ENCODE data around the gene BTG1. TPM values are rescaled to one million over a fixed set of nuclear protein-coding genes. Genes with fewer than 3 reads are reported as not detected.

Gene BTG1
- total RNA-seq, 1 donor from 2014 or later: 63.7 TPM

DNA sequence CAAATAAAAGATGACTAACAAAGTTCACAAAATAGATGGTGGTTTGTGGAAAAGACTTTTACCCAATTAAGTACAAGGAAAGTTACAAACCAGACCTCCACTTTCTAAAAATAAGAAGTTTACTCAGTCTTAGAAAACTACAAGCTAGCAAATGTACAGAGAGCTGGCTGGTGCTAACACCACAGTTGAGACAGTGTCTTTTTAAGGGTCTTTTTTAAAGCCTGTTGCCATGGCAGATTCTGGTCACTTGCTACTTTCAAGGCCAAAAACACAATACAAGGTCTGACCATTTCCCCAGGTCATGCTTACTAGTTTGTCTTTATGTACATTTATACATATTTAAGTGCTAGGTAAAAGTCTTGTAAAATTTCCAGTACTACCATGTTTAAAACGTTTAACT, 2.4 kb downstream of the BTG1 start:
- Histone ChIP-seq H3K4me3 (ENCODE audit: insufficient read depth, low read depth, low read length) (peak overlapping the region; percentile 92), H3K79me2 (ENCODE audit: insufficient read depth, low read length) (peaks cover 71% of the 10 kb centered on the region), H3K36me3 (ENCODE audit: insufficient read depth, low read length) (peaks cover 5% of the 10 kb centered on the region), H2AFZ (ENCODE audit: low read depth, low read length) (no peak overlapping the region), H3K27ac (ENCODE audit: low read depth, low read length) (peak overlapping the region; percentile 97), H3K4me1 (ENCODE audit: insufficient read depth, low read length) (peaks cover 17% of the 10 kb centered on the region), H3K9me3 (ENCODE audit: insufficient read depth, low read depth, low read length) (no peaks in the 10 kb centered on the region), H3K9ac (ENCODE audit: low read length) (peak overlapping the region; percentile 96), H4K20me1 (ENCODE audit: insufficient read depth, low read length) (peaks cover 53% of the 10 kb centered on the region), H3K4me2 (ENCODE audit: low read length) (peak overlapping the region; percentile 87), H3K27me3 (ENCODE audit: insufficient read depth, low read length) (no peaks in the 10 kb centered on the region)
- H3K27me3 Mint-ChIP-seq (ENCODE audit: low read depth, unreplicated experiment): no peaks in the 10 kb centered on the region
- H3K27ac Mint-ChIP-seq (ENCODE audit: unreplicated experiment): peak overlapping the region; percentile 94
- peaks cover 26% of the 10 kb centered on the region for H3K4me1 Mint-ChIP-seq (ENCODE audit: low read depth, unreplicated experiment)
- H3K4me3 Mint-ChIP-seq (ENCODE audit: unreplicated experiment): peak overlapping the region; percentile 95
- peaks cover 10% of the 10 kb centered on the region for H3K36me3 Mint-ChIP-seq (ENCODE audit: low read depth, unreplicated experiment)
- no peak for DNase-seq (ENCODE audit: low read depth)
- TF ChIP-seq, protein P1, sequence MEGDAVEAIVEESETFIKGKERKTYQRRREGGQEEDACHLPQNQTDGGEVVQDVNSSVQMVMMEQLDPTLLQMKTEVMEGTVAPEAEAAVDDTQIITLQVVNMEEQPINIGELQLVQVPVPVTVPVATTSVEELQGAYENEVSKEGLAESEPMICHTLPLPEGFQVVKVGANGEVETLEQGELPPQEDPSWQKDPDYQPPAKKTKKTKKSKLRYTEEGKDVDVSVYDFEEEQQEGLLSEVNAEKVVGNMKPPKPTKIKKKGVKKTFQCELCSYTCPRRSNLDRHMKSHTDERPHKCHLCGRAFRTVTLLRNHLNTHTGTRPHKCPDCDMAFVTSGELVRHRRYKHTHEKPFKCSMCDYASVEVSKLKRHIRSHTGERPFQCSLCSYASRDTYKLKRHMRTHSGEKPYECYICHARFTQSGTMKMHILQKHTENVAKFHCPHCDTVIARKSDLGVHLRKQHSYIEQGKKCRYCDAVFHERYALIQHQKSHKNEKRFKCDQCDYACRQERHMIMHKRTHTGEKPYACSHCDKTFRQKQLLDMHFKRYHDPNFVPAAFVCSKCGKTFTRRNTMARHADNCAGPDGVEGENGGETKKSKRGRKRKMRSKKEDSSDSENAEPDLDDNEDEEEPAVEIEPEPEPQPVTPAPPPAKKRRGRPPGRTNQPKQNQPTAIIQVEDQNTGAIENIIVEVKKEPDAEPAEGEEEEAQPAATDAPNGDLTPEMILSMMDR (IDR thresholded peaks at IDR 0.05; ENCODE audit: insufficient read depth, low read depth, low read length): no peak
- no peak for TF ChIP-seq EZH2 (IDR thresholded peaks at IDR 0.05; ENCODE audit: insufficient read depth, low read length)
- FAIRE-seq: no peak
- H3K9me3 Mint-ChIP-seq (ENCODE audit: unreplicated experiment): no peaks in the 10 kb centered on the region

- Histone ChIP-seq H4K20me1 (ENCODE audit: insufficient read depth, low read length) (peaks cover 53% of the 10 kb centered on the region), H3K4me3 (ENCODE audit: insufficient read depth, low read depth, low read length) (peak overlapping the region; percentile 92), H3K36me3 (ENCODE audit: insufficient read depth, low read length) (peaks cover 5% of the 10 kb centered on the region), H3K4me2 (ENCODE audit: low read length) (peak overlapping the region; percentile 87), H2AFZ (ENCODE audit: low read depth, low read length) (no peak overlapping the region), H3K27me3 (ENCODE audit: insufficient read depth, low read length) (no peaks in the 10 kb centered on the region), H3K4me1 (ENCODE audit: insufficient read depth, low read length) (peaks cover 22% of the 10 kb centered on the region), H3K9me3 (ENCODE audit: insufficient read depth, low read depth, low read length) (no peaks in the 10 kb centered on the region), H3K79me2 (ENCODE audit: insufficient read depth, low read length) (peaks cover 80% of the 10 kb centered on the region), H3K27ac (ENCODE audit: low read depth, low read length) (no peak overlapping the region), H3K9ac (ENCODE audit: low read length) (peak overlapping the region; percentile 96)
- H3K36me3 Mint-ChIP-seq (ENCODE audit: low read depth, unreplicated experiment): peaks cover 10% of the 10 kb centered on the region
- DNase-seq (ENCODE audit: low read depth): no peak
- H3K4me1 Mint-ChIP-seq (ENCODE audit: low read depth, unreplicated experiment): peaks cover 30% of the 10 kb centered on the region
- FAIRE-seq: no peak
- TF ChIP-seq, protein P1 (IDR thresholded peaks at IDR 0.05; ENCODE audit: insufficient read depth, low read depth, low read length): no peak
- TF ChIP-seq EZH2 (IDR thresholded peaks at IDR 0.05; ENCODE audit: insufficient read depth, low read length): no peak
- H3K27ac Mint-ChIP-seq (ENCODE audit: unreplicated experiment): peak overlapping the region; percentile 79
- H3K9me3 Mint-ChIP-seq (ENCODE audit: unreplicated experiment): no peaks in the 10 kb centered on the region
- H3K27me3 Mint-ChIP-seq (ENCODE audit: low read depth, unreplicated experiment): no peaks in the 10 kb centered on the region
- H3K4me3 Mint-ChIP-seq (ENCODE audit: unreplicated experiment): peak overlapping the region; percentile 95
These were observed 3.3 kb downstream of the BTG1 start for GRCh38 chr12:92142251-92142926.

GRCh38 chr12:92141591-92142121, 4.0 kb downstream of the BTG1 start:
- H3K4me2 ChIP-seq (ENCODE audit: low read length): peak overlapping the region; percentile 87
- no peak overlapping the region for H2AFZ ChIP-seq (ENCODE audit: low read depth, low read length)
- H3K4me1 Mint-ChIP-seq (ENCODE audit: low read depth, unreplicated experiment): peaks cover 30% of the 10 kb centered on the region
- H3K36me3 ChIP-seq (ENCODE audit: insufficient read depth, low read length): peaks cover 5% of the 10 kb centered on the region
- peaks cover 29% of the 10 kb centered on the region for H3K4me1 ChIP-seq (ENCODE audit: insufficient read depth, low read length)
- DNase-seq (ENCODE audit: low read depth): no peak
- H3K79me2 ChIP-seq (ENCODE audit: insufficient read depth, low read length): peaks cover 86% of the 10 kb centered on the region
- peaks cover 53% of the 10 kb centered on the region for H4K20me1 ChIP-seq (ENCODE audit: insufficient read depth, low read length)
- H3K4me3 ChIP-seq (ENCODE audit: insufficient read depth, low read depth, low read length): peak overlapping the region; percentile 92
- no peaks in the 10 kb centered on the region for H3K27me3 Mint-ChIP-seq (ENCODE audit: low read depth, unreplicated experiment)
- no peak for TF ChIP-seq EZH2 (IDR thresholded peaks at IDR 0.05; ENCODE audit: insufficient read depth, low read length)
- TF ChIP-seq, protein P1 (IDR thresholded peaks at IDR 0.05; ENCODE audit: insufficient read depth, low read depth, low read length): no peak
- H3K4me3 Mint-ChIP-seq (ENCODE audit: unreplicated experiment): peak overlapping the region; percentile 95
- H3K9me3 ChIP-seq (ENCODE audit: insufficient read depth, low read depth, low read length): no peaks in the 10 kb centered on the region
- no peaks in the 10 kb centered on the region for H3K9me3 Mint-ChIP-seq (ENCODE audit: unreplicated experiment)
- H3K27me3 ChIP-seq (ENCODE audit: insufficient read depth, low read length): no peaks in the 10 kb centered on the region
- no peak overlapping the region for H3K27ac Mint-ChIP-seq (ENCODE audit: unreplicated experiment)
- FAIRE-seq: no peak
- H3K27ac ChIP-seq (ENCODE audit: low read depth, low read length): peak overlapping the region; percentile 32
- H3K36me3 Mint-ChIP-seq (ENCODE audit: low read depth, unreplicated experiment): peaks cover 10% of the 10 kb centered on the region
- peak overlapping the region; percentile 96 for H3K9ac ChIP-seq (ENCODE audit: low read length)
